Measurements from ENCODE around the gene TDP1. TPM values are rescaled to one million over a fixed set of nuclear protein-coding genes. Genes with fewer than 3 reads are reported as not detected.

TDP1 gene
- total and polyA plus RNA-seq, 7 donors, result 6.0 to 11.7 (median 6.8) TPM

DNA sequence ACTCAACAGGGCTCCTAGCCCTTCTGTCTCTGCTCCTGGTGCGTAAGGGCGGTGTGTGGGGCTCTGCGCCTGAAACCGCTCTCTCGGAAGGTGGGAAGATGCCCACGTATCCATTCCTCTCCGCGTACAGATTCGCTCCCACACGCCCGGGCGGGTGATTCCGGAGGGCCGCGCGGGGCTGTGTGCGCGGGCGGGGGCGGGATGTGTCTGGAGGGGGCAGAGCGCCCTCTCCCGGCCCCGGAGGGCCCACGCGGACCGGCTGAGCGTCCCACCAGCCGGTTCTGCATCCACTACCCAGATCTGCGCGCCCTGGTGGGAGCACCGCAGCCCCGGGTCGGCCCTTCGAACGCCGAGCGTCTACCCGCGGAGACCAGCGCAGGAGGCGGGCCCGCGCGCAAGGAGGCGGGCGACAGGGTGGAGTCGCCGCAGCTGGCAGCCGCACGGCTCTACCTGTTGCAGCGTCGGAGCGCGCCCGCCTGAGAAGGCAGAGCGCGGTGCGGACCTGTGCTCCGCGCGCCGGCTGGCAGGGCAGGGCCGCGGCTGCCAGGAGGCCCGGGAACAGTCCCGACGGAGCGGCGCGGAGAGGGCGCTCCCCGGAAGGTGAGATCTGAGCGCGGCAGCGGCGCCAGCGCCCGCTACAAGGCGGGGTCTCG, 104.7 kb downstream of the TDP1 start:
- WGBS, 2 donors, result 0 to 1% methylated on average over 80 of the region's 80 CpGs
- intact Hi-C loops (cut with DNase I), result no loop called here
- DNase-seq, result no peak

GRCh38 chr14:90060965-90061684, 105.4 kb downstream of the TDP1 start:
- TF ChIP-seq, protein P1, sequence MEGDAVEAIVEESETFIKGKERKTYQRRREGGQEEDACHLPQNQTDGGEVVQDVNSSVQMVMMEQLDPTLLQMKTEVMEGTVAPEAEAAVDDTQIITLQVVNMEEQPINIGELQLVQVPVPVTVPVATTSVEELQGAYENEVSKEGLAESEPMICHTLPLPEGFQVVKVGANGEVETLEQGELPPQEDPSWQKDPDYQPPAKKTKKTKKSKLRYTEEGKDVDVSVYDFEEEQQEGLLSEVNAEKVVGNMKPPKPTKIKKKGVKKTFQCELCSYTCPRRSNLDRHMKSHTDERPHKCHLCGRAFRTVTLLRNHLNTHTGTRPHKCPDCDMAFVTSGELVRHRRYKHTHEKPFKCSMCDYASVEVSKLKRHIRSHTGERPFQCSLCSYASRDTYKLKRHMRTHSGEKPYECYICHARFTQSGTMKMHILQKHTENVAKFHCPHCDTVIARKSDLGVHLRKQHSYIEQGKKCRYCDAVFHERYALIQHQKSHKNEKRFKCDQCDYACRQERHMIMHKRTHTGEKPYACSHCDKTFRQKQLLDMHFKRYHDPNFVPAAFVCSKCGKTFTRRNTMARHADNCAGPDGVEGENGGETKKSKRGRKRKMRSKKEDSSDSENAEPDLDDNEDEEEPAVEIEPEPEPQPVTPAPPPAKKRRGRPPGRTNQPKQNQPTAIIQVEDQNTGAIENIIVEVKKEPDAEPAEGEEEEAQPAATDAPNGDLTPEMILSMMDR (IDR thresholded peaks at IDR 0.05), result no peak
- TF ChIP-seq EP300 (IDR thresholded peaks at IDR 0.05) (no peak), POLR2AphosphoS5 (IDR thresholded peaks at IDR 0.05) (no peak), POLR2A (IDR thresholded peaks at IDR 0.05) (no peak)
- WGBS, 2 donors, result 1 to 2% methylated on average over 60 of the region's 60 CpGs
- no peaks in the 10 kb centered on the region for H3K36me3 ChIP-seq

More for the DNA sequence above, 104.7 kb downstream of the TDP1 start:
- H3K27ac ChIP-seq, result no peak overlapping the region
- H3K27me3 ChIP-seq, result peaks cover 22 to 87% (median 49%) of the 10 kb centered on the region in 3 donors
- no peaks in the 10 kb centered on the region for H3K9me3 ChIP-seq
- no peaks in the 10 kb centered on the region for H3K36me3 ChIP-seq
- peak overlapping the region in 3 of 4 donors; percentile 29 to 49 (median 48) for H3K4me3 ChIP-seq
- TF ChIP-seq, protein P1 (IDR thresholded peaks at IDR 0.05), result no peak
- TF ChIP-seq EP300 (IDR thresholded peaks at IDR 0.05) (no peak), POLR2A (IDR thresholded peaks at IDR 0.05) (no peak), POLR2AphosphoS5 (IDR thresholded peaks at IDR 0.05) (no peak)
- peaks cover 0 to 30% (median 28%) of the 10 kb centered on the region in 4 donors for H3K4me1 ChIP-seq

GRCh38 chr14:90061685-90062126, 106.0 kb downstream of the TDP1 start, which contains the start of gene KCNK13:
Gene KCNK13, plus strand, starts transcription at chr14:90061994. Its CDS starts 212 bp downstream, at chr14:90062206.
- DNase-seq, result no peak
- Histone ChIP-seq H3K4me3 (peak within 1 kb of the TSS in 3 of 4 donors; percentile 29 to 49 (median 48)), H3K4me1 (peaks cover 0 to 30% (median 28%) of the 10 kb centered on the region in 4 donors), H3K9me3 (no peaks in the 10 kb centered on the region), H3K27ac (no peak within 1 kb of the TSS), H3K27me3 (peaks cover 22 to 90% (median 49%) of the 10 kb centered on the region in 3 donors), H3K36me3 (no peaks in the 10 kb centered on the region)
- TF ChIP-seq POLR2A (IDR thresholded peaks at IDR 0.05) (no peak), EP300 (IDR thresholded peaks at IDR 0.05) (no peak), POLR2AphosphoS5 (IDR thresholded peaks at IDR 0.05) (no peak)
- TF ChIP-seq, protein P1 (IDR thresholded peaks at IDR 0.05), result no peak
- intact Hi-C loops (cut with DNase I), result no loop called here
- 0 to 1% methylated on average over 52 of the region's 52 CpGs for WGBS, 2 donors

More at GRCh38 chr14:90060965-90061684, 105.4 kb downstream of the TDP1 start:
- no peak for DNase-seq
- peak overlapping the region in 3 of 4 donors; percentile 29 to 49 (median 48) for H3K4me3 ChIP-seq
- H3K27ac ChIP-seq, result no peak overlapping the region
- peaks cover 22 to 85% (median 49%) of the 10 kb centered on the region in 3 donors for H3K27me3 ChIP-seq
- intact Hi-C loops (cut with DNase I), result no loop called here
- H3K9me3 ChIP-seq, result no peaks in the 10 kb centered on the region
- peaks cover 0 to 30% (median 28%) of the 10 kb centered on the region in 4 donors for H3K4me1 ChIP-seq

DNA sequence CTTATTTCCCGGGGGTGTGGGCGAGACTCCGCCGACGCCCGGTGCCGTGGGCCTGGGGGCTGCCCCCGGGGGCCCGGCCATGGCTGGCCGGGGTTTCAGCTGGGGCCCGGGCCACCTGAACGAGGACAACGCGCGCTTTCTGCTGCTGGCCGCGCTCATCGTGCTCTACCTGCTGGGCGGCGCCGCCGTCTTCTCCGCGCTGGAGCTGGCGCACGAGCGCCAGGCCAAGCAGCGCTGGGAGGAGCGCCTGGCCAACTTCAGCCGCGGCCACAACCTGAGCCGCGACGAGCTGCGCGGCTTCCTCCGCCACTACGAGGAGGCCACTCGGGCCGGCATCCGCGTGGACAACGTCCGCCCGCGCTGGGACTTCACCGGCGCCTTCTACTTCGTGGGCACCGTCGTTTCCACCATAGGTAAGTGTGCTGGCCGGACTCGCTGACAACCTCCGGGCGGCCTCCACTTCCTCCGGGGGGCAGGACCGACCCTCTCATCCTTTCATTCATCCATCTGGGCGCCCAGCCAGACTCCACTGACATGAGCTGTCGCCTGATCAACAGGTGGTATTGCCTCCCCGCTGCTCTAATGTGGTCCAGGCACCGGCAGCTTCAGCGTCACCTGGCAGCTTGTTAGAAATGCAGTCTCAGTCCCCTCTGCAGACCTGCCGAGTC, 106.5 kb downstream of the TDP1 start:
- TF ChIP-seq, protein P1 (IDR thresholded peaks at IDR 0.05), result no peak
- TF ChIP-seq POLR2A (IDR thresholded peaks at IDR 0.05) (no peak), EP300 (IDR thresholded peaks at IDR 0.05) (no peak), POLR2AphosphoS5 (IDR thresholded peaks at IDR 0.05) (no peak)
- intact Hi-C loops (cut with DNase I), result no loop called here
- no peaks in the 10 kb centered on the region for H3K9me3 ChIP-seq
- no peak for DNase-seq
- H3K36me3 ChIP-seq, result no peaks in the 10 kb centered on the region
- H3K27me3 ChIP-seq, result peaks cover 22 to 93% (median 49%) of the 10 kb centered on the region in 3 donors
- peak overlapping the region in 3 of 4 donors; percentile 29 to 49 (median 48) for H3K4me3 ChIP-seq
- H3K4me1 ChIP-seq, result peaks cover 0 to 30% (median 28%) of the 10 kb centered on the region in 4 donors
- WGBS, 2 donors, result 1 to 2% methylated on average over 63 of the region's 63 CpGs
- H3K27ac ChIP-seq, result no peak overlapping the region
